ENCODE data around the gene BZW2.

DNA sequence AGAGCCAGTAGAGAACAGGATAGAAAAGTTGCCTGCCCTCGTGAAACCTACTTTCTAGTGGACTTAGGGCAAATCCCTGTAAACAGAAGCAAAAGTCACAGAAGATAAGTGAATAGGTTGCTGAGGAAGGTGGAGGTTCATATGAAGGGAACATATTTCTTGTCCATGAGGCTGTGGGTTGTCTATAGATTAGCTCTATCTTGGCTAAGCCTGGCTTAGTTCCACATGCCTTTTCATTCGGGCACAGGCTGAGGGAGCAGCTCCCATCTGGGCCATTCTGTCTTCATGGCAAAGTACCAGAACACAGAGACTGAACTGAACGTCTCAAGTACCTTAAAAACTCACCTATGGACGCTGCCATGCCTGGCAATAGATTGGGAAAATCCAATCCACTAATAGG, 45.3 kb downstream of the BZW2 start:
- TF ChIP-seq EZH2 (IDR thresholded peaks at IDR 0.05; ENCODE audit: insufficient read depth, poor library complexity, severe bottlenecking) (no peak), EZH2phosphoT487 (IDR thresholded peaks at IDR 0.05; ENCODE audit: insufficient read depth, low read depth) (no peak)
